Hematopoietic multipotent progenitor cell treated with erythropoietin and hydrocortisone succinate and interleukin-3 and kit ligand, for 15 days (in vitro differentiated cells): ENCODE measurements around the gene LMLN.
"Not testable (repeated sequence)": the region's sequence is repeated elsewhere in the genome, so short reads cannot be mapped to it uniquely, and the experiment has no call there.

ENCODE experiments used
- DNase-seq: peaks from one replicate; pipeline ENCODE4 v3.0.0-alpha.2; 2015; ENCODE audit warnings: low spot score

The LMLN gene

GRCh38 chr3:198026620-198027019 is 66.6 kb downstream of the LMLN start:
- DNase-seq: no peak

- no peak for DNase-seq
These were observed 67.2 kb downstream of the LMLN start for GRCh38 chr3:198027045-198027798.

DNA sequence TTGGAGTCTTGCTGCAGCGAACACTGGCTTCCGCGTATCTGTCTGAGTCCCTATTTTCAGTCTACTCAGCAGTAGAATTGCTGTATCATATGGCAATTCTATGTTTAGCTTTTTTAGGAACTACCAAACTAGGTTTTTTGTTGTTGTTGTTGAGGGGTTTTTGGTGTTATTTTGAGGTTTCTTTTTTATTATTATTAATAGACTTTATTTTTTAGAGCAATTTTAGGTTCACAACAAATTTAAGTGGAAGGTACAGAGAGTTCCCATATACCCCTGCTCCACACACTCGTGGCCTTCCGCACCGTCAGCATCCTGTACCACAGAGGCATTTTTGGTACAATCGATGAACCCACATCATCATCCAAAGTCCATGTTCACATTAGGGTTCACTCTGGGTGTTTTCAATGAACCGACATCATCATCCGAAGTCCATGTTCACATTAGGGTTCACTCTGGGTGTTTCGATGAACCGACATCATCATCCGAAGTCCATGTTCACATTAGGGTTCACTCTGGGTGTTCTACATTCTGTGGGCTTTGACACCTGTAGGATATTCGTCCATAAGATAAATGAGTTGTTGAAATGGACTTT is 67.9 kb downstream of the LMLN start:
- no peak for DNase-seq

- DNase-seq: no peak
These were observed 68.7 kb downstream of the LMLN start for GRCh38 chr3:198028718-198029117.

- no peak for DNase-seq
These were observed 70.1 kb downstream of the LMLN start for GRCh38 chr3:198030125-198030524.

DNA sequence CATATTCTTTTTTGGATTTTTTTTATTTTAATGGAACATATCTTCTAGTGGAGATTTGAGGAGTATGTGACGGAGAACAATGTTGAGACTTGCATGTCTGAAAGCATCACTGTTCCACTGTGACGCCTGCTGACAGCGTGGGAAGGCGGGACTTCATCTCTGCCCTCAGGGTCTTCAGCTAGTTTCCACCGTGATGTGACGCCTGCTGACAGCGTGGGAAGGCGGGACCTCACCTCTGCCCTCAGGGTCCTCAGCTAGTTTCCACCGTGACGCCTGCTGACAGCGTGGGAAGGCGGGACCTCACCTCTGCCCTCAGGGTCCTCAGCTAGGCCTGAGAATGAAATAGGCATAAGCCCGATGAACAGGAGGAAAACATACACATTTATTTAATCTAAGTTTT is 70.7 kb downstream of the LMLN start:
- no peak for DNase-seq

DNA sequence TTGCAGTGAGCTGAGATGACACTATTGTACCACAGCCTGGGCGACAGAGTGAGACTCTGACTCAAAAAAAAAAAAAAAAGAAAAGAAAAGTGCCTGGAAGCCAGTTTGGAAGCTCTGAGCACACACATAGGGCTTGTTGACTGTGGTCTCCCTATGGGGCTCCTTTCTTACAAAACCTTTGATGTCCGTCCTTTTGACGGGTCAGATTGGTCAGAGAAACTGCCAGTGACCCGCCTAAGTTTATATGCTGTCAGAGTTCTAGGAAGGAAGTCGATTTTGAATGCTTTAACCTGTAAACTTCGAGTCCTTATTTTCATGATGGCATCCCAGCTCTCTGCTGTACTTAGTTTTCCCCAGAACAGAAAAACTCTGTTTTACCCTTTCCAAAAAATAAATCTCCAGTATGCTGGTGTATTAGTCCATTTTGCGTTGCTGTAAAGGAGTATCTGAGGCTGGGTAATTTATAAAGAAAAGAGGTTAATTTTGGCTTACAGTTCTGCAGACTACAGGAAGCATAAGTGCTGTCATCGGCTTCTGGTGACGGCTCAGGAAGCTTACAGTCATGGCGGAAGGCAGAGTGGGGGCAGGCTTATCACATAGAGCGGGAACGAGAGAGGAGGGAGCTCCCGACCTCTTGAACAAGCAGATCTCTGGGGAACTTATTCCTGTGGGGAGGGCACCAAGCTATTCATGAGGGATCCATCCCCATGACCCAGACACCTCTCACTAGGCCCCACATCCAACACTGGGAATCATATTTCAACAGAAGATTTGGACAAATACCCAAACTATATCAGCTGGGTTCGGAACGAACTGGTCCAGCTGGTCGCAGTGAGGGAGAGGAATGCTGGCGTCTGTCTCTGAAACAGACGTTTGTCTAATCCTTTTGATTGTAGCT is 72.3 kb downstream of the LMLN start:
- no peak for DNase-seq

DNA sequence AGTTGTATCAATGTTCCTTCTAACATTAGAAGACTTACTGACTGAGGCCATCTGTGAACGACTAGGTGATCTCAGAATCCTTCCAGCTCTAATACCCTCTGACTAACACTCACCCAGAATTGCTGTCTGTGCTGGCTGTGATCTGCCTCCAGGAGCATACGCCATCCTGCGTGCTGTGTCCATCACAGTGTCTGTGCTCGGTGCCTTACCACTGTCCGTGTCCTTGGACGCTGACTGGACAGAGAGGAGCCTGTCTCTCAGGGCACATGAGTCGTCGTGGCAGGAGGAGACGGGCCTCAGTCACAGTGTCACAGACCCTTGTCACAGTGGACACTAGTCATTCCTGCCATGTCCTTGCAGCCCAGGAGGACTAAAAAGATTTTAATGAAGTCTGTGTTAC is 83.1 kb downstream of the LMLN start:
- no peak for DNase-seq

GRCh38 chr3:198046120-198046857 is 86.3 kb downstream of the LMLN start:
- no peak for DNase-seq

DNA sequence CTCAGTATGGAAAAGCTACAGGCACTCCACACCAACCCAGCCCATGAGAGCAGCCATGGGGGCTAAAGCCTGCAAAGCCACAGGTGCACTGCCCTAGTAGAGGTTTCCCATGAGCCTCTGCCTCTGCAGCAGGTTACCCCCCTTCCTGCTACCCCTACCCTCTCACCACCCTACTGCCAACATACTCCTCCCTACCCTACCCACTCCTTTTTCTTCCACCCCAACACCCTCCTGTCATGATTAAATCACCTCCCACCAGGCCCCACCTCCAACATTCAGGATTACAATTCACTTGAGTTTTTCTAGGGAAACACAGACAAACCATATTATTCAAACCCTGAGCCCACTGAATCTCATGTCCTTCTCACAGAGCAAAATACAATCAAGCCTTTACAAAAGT is 88.4 kb downstream of the LMLN start:
- no peak for DNase-seq

DNA sequence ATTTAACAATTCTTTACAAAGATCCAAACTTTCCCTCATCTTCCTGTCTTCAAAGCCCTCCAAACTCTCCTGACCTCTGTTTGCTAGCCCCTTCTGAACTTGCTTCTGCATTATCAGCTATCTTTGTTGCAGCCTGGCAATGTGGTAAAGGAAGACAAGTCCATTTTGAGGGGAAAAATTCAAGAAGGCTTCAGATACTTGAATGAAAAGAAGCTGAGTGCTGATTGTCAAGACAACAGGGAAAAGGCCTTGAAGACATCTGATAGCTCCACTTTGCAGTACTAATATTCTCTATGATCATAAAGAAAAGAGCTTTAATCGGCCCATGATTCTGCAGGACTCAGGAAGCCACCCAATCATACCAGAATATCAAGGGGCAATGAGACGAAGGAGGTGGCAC is 91.8 kb downstream of the LMLN start:
- DNase-seq: no peak

DNA sequence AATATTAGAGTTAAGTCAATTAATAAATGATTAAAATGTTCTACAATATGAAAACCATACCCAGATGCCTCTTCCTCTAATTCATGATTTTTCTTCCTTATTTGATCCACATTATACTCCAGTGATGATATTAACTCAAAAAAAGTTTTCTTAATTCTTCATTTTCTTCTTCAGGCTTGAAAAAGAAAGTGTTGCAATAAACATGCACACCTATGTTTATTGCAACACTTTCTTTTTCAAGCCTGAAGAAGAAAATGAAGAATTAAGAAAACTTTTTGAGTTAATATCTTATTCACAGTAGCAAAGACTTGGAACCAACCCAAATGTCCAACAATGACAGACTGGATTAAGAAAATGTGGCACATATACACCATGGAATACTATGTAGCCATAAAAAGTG is 93.4 kb downstream of the LMLN start:
- DNase-seq: not testable (repeated sequence)

DNA sequence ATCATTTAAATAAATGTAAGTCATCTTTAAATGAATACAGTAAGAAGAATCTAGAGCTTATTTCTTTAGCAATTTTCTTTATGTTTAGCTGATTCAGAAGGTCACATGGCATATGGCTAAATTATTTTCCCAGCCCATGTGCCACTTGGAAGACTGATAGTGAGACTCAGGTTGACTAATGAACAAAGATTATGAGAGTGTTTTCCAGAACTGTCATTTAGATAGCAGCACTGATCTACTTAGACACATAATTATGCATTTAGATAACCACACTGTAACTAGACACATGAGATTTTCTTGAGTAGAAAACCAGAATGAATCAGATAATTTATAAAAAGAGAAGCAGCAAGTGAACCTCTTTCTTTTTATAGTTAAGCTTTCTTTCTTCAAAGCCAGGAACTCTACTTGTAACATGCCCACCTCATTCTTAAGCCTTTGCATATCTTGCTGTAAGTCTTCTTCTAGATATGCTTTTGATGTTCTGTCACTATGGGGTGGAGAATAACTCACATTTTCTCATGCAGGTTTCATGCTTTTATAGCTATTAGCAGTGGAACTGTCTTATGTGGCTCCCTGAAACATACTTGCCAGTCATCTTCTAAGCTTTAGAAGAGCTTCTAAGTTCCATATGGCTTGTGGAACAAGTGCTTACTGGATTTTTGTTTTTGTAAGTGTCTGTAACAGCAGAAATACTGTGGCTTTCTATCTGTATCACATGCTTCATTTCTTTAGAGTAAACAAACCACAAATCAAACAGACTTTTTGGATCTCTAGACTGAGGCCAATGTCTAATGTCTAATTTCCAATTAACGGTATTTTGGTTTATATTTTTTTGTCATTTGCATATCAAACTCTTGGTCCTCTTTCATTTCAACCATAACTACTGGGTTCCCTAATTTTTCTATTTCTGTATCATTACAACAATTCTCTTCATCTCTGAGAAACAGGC is 101.4 kb downstream of the LMLN start:
- DNase-seq: no peak

- no peak for DNase-seq
These were observed 102.0 kb downstream of the LMLN start for GRCh38 chr3:198062068-198062465.

GRCh38 chr3:198064420-198064819 is 104.4 kb downstream of the LMLN start:
- no peak for DNase-seq

DNA sequence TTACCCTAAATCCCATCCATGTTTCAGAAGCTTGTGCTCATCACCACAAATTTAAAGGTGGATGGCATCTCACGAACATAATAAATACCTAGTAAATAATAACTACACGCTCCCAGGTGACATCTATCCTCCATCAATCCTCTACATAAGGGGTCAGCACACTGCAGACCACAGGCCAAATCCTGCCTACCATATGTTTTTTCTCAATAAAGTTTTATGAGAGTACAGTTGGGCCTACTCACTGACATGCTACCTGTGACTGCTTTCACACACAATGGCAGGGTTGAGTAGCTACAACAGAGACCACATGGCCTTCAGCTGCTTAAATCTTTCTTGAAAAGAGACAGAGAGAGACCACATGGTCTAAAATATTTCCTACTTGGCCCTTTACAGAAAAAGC is 105.9 kb downstream of the LMLN start:
- DNase-seq: no peak

- no peak for DNase-seq
These were observed 107.4 kb downstream of the LMLN start for GRCh38 chr3:198067416-198067815.

- no peak for DNase-seq
These were observed 110.9 kb downstream of the LMLN start for GRCh38 chr3:198070871-198071270.

GRCh38 chr3:198071602-198072287 is 111.7 kb downstream of the LMLN start:
- no peak for DNase-seq

DNA sequence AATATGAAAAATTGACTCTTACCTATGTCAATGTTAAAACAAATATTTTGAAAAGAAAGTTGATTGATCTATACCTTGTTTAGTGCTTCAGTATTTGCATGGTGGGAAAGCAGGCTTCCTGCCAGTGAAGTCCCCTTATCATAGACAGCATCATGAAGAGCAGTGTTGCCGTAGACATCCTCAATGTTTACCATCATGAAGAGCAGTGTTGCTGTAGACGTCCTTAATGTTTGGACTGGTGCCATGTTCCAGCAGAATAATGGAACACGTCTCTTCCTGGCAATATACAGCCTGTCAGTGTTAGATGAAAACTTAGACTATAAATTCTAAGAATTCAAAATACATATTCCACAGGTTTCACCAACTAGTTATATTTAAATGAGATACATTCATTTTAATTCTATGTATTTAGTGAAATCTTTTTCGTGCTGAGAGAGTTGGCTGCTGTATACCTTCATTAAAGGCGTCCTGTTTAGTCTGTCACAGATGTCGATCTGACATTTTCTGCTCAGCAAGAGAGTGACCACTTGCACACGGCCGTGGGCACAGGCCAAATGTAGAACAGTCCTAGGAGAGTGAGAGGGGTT is 116.8 kb downstream of the LMLN start:
- DNase-seq: no peak
